ENCODE measurements around the gene SLC16A12. TPM values are rescaled to one million over a fixed set of nuclear protein-coding genes. Genes with fewer than 3 reads are reported as not detected.
"Not testable (repeated sequence)": the region's sequence is repeated elsewhere in the genome, so short reads cannot be mapped to it uniquely, and the experiment has no call there.

SLC16A12 gene
- total RNA-seq, 1 donor from 2014 or later, result 10.3 TPM

DNA sequence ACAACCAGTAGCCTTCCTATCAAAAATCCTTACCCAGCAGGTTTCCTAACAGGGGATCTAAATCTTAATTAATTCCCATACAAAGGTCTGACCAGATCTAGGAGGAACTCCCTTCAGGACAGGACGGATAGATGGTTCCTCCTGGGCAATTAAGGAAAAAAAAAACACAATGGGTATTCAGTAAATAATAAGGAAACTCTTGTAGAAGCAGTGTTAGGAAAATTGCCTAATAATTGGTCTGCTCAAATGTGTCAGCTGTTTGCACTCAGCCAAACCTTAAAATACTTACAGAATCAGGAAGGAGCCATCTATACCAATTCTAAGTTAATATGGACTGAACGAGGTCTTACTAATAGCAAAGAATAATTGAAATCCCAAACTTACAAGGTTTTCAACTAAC lies 124.3 kb downstream of the SLC16A12 start:
- intact Hi-C loops (cut with DNase I); ATAC-seq; DNase-seq (ENCODE audit: low spot score): not testable (repeated sequence)

DNA sequence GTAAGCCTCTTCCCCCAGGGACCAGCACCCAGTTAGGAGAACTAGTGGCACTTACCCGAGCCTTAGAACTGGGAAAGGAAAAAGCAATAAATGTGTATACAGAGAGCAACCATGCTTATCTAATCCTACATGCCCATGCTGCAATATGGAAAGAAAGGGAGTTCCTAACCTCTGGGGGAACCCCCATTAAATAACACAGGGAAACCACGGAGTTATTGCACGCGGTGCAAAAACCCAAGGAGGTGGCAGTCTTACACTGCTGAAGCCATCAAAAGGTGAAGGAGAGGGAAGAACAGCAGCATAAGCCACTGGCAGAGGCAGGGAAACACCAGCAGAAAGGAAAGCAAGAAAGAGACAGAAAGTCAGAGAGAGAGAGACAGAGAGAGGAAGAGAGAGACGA lies 124.8 kb downstream of the SLC16A12 start:
- DNase-seq (ENCODE audit: low spot score); intact Hi-C loops (cut with DNase I); ATAC-seq: not testable (repeated sequence)

DNA sequence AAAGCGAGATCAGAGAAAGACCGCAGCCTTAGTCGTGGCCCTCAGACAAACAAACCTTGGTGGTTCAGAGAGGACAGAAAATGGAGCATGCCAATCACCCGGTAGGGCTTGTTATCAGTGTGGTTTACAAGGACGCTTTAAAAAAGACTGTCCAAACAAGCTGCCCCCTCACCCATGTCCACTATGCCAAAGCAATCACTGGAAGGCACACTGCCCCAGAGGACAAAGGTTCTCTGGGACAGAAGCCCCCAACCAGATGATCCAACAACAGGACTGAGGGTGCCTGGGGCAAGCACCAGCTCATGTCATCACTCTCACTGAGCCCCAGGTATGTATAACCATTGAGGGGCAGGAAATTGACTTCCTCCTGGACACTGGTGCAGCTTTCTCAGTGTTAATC lies 126.1 kb downstream of the SLC16A12 start:
- DNase-seq (ENCODE audit: low spot score); ATAC-seq; intact Hi-C loops (cut with DNase I): not testable (repeated sequence)

DNA sequence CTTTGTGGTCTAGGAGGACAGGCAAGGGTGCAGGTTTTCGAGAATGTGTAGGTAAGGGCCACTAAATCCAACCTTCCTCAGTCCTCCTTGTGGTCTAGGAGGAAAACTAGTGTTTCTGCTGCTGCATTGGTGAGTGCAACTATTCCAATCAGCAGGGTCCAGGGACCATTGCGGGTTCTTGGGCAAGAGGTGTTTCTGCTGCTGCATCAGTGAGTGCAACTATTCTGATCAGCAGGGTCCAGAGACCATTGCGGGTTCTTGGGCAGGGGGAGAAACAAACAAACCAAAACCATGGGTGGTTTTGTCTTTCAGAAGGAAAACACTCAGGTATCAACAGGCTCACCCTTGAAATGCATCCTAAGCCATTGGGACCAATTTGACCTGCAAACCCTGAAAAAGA lies 127.6 kb downstream of the SLC16A12 start:
- DNase-seq (ENCODE audit: low spot score); intact Hi-C loops (cut with DNase I); ATAC-seq: not testable (repeated sequence)

DNA sequence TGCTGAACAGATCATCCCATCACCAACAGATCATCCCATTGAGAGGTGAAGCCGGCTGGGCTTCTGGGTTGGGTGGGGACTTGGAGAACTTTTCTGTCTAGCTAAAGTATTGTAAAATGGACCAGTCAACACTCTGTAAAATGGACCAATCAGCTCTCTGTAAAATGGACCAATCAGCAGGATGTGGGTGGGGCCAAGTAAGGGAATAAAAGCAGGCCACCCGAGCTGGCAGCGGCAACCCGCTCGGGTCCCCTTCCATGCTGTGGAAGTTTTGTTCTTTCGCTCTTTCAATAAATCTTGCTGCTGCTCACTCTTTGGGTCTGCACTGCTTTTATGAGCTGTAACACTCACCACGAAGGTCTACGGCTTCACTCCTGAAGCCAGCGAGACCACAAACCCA lies 129.2 kb downstream of the SLC16A12 start:
- DNase-seq (ENCODE audit: low spot score); intact Hi-C loops (cut with DNase I); ATAC-seq: not testable (repeated sequence)

DNA sequence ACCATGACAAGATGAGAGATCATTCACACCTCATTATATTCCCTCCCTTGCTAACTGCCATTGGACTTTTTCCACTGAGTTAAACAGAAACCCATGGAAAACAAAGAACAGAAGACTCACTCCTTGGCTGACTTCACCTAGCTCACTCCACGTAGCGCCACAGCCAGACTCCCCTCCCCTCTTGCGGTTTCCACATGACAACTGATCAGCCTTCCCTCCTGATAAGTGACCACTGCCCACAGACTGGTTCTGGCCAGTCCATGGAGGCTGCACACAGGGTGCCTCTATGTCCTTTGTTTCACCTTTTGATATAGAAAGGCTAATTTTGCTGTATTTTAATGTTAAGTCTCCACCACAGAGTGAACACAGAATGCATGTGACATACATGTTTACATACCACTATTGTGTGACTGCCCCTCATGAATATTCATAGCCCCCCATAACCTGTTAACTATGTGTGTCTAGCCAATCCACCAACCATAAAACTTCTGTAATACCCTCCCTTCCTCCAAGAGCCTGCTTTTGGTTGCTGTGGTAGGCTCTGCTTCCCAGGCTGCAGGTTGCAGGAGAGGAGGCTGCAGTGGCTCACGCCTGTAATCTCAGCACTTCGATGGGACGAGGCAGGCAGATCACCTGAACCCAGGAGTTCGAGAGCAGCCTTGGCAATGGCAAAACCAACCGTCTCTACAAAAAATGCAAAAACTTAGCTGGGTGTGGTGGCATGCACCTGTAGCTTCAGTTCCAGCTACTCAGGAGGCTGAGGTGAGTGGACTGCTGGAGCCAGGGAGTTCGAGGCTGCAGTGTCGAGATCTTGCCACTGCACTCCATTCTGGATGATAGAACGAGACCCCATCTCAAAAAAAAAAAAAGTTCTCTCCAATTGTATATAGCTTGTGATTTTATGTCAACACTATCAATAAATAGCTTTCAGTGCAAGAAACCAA lies 131.0 kb downstream of the SLC16A12 start:
- ATAC-seq (no peak), DNase-seq (ENCODE audit: low spot score) (no peak)
- intact Hi-C loops (cut with DNase I), result no loop called here

DNA sequence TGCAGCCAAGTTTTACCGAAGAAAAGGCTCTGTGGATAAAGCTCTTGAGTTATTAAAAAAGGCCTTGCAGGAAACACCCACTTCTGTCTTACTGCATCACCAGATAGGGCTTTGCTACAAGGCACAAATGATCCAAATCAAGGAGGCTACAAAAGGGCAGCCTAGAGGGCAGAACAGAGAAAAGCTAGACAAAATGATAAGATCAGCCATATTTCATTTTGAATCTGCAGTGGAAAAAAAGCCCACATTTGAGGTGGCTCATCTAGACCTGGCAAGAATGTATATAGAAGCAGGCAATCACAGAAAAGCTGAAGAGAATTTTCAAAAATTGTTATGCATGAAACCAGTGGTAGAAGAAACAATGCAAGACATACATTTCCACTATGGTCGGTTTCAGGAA lies 132.4 kb downstream of the SLC16A12 start:
- intact Hi-C loops (cut with DNase I), result no loop called here
- ATAC-seq (no peak), DNase-seq (ENCODE audit: low spot score) (no peak)

DNA sequence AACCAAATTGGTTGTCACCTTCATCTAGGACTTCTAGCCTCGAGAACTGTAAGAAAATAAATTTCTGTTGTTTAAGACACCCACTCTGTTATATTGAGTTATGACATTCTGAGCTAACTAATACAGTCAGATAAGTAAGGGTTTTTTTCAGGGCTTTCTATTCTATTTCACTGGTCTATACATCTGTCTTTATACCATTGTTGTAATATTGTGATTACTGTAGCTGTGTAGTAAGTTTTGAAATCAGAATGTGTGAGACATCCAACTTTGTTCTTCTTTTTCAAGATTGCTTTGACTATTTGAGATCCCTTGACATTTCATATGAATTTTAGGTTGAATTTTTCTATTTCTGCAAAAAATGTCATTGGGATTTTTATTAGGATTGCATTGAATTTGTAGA lies 135.4 kb downstream of the SLC16A12 start:
- intact Hi-C loops (cut with DNase I), result no loop called here
- DNase-seq (ENCODE audit: low spot score) (no peak), ATAC-seq (no peak)

DNA sequence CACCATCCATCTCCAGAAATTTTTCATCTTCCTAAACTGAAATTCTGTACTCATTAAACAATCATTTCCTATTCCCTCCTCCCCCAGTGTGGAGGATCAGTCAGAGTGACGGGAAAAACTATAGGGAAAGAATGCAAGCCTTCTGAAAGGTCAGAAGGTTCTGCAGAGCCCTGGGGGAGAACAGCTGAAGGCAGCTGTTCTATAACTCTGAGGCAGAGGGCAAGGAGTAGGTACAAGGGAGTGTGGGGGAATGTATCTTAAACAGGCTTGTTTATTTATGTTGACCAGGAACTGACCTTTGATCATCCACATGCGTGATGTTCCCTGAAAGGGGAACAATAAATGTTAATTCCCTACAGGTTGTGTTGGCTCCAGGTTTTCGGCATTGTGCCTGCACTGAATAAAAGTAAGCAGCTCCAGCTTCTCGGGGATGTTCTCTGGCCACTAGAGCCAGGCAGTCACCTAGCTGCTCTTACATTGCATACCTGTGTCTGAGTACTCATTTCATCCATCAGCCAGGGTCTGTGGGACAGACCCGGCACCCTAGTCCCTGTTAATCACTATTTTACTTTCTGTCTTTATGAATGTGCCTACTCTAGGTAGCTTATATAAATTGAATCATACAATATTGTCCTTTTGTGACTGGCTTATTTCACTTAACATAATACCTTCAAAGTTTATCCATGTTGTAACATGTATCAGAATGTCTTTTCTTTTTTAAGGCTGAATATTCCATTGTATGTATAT lies 137.2 kb downstream of the SLC16A12 start:
- DNase-seq (ENCODE audit: low spot score), result no peak
- no peak for ATAC-seq
- intact Hi-C loops (cut with DNase I), result no loop called here

DNA sequence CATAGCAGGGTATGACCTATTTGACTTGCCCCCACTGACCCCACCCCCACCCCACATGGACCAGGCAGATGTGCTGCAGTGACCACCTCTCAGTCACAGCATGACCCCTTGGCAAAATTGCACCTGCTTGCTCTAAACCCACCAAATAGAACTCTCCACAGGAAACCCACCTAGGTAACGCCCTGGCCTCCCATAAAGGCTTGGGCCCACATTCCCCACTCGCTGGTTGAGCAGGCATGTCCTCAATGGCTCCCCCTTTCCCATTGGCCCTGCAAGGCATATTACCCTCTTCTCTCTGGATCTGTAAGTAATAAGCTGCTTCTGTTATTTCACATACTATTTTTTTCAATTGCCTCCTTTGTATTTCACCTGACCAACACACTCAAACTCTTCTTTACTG lies 140.3 kb downstream of the SLC16A12 start:
- ATAC-seq (no peak), DNase-seq (ENCODE audit: low spot score) (no peak)
- intact Hi-C loops (cut with DNase I), result no loop called here

DNA sequence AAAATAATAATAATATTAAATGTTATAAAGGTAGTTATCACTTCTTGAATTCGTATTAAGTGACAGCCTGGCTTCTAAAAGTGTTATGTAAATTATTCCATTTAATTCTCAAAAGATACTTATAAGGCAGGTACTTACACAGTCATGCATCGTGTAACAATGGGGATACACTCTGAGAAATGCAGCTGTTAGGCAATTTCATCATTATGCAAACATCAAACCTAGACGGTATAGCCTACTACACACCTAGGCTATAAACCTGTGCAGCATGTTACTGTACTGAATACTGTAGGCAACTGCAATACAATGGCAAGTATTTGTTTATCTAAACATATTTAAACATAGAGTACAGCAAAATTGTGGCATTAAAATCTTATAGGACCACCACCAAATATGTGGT lies 141.5 kb downstream of the SLC16A12 start:
- ATAC-seq (no peak), DNase-seq (ENCODE audit: low spot score) (no peak)
- intact Hi-C loops (cut with DNase I), result no loop called here

DNA sequence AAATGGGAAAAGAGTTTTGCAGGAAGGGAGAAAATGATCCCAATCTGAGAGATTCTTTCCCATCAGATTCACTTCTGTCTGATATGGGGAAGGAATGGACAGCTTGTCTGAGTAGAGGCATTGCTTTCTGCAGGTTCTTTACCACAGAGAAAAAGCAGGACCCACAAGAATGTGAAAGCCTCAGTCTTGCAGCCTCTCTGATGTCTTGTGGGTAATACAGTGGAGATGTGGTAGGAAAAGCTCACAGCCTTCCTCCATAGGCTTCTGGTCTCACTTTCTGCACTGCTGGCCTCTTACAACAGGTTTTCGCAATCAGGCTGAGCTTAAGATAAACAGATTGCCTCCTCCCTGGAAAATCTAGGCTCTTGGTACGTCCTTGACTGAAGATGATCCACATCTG lies 142.4 kb downstream of the SLC16A12 start:
- peak; percentile 83 for ATAC-seq
- intact Hi-C loops (cut with DNase I), result no loop called here
- DNase-seq (ENCODE audit: low spot score), result no peak

DNA sequence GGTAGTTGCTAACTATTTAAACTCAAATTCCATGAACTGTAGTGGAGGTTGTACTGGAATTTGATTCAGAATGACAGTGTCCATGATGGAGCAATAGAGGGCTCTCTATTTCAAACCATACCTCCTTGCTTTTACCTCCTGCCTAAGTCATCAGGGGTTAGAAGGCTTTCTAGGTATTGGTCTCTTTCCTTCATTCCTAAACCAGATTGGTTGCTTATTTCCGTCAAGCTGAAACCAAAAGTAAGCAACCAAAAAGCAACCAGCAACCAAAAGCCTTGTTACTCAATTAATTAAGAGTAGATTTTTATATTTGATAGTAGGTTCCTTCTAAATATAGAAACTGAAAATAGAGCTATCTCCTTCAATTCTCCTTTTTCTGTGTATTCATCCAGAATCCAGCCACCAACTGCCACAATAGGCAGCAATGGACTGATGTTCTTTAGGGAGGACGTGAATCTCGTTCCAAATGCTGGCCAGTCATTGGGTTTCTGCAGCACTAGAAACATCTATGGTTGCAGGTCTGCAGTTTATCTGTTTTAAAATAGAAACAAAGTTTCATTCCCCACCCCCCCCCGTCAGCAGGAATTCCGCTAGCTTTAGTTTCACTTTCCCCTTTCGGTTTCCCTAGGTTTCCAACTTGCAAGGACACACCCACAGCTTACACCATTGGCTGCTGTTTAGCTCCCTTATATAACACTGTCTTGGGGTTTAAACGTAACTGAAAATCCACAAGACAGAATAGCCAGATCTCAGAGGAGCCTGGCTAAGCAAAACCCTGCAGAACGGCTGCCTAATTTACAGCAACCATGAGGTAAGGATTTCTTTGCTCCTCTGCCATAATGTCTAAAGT lies 143.3 kb downstream of the SLC16A12 start, which contains the start of gene IFIT1:
Gene IFIT1 (plus strand): TSS at position 717 of the 850 bp plus-strand sequence. CDS start 90 bp downstream, at position 807.
- DNase-seq (ENCODE audit: low spot score), result no peak
- peak; percentile 96 for ATAC-seq
- intact Hi-C loops (cut with DNase I), result no loop called here

DNA sequence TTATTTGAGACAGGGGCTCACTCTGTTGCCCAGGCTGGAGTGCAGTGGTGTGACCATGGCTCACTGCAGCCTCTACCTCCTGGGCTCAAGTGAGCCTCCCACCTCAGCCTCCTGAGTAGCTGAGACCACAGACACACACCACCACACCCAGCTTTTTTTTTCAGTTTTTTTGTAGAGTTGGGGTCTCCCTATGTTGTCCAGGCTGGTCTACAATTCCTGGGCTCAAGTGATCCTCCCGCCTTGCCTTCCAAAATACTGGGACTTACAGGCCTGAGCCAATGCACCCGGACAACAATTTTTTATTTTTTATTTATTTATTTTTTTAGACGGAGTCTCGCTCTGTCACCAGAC lies 144.2 kb downstream of the SLC16A12 start:
- ATAC-seq; intact Hi-C loops (cut with DNase I); DNase-seq (ENCODE audit: low spot score): not testable (repeated sequence)

DNA sequence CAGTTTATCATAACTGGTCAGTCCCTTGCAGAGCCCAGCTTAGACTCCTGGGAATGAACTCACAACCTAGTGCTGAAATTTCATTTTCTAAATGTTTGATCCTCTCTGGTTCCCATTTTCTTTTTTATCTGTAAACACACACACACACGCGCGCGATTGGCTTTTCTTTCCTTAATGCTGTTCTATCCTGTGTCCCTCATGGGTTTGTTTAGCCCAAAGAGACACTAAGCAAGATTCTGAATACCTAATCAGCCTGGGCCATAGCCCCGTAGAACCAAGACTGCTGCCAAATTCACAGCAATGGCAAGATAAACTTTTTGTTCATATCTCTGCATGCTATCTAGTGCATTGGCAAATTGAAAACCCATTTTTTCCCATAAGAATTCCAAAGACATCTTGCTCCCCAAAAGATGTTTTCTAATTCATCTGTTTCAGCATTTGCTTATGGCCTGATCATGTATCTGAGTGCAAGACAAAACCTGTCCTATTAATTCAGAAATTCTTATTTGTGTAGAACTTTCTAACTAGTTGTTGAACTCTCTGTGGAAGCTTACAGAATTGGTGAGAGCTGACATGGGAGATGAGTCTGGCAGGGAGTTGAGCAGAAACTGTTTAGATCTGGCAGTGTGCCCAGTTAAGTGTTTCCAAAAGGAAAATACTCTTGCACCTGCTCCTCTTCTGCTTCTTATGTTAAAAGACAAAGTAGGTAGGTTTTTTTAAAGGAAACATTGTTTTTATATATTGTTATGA lies 144.7 kb downstream of the SLC16A12 start:
- intact Hi-C loops (cut with DNase I), result no loop called here
- ATAC-seq (no peak), DNase-seq (ENCODE audit: low spot score) (no peak)

DNA sequence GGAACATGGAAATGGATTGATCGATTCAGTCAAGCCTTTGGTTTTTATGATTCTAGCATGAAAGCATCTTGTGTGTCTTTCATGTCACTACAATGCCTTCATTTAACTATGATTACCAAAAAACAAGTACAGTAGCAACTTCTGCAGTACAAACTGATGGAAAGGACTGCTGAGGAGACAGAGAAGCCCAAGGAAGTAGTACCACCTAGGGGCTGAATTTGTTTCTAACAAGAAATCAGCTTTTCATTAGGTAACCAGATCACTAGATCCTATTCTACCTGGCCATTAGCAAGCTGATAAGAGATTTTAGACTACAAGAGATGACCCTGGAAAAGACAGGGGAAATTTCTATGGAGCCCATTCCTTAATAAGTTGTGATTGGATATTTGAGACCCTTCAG lies 146.1 kb downstream of the SLC16A12 start:
- DNase-seq (ENCODE audit: low spot score), result no peak
- intact Hi-C loops (cut with DNase I), result no loop called here
- ATAC-seq, result peak; percentile 41

DNA sequence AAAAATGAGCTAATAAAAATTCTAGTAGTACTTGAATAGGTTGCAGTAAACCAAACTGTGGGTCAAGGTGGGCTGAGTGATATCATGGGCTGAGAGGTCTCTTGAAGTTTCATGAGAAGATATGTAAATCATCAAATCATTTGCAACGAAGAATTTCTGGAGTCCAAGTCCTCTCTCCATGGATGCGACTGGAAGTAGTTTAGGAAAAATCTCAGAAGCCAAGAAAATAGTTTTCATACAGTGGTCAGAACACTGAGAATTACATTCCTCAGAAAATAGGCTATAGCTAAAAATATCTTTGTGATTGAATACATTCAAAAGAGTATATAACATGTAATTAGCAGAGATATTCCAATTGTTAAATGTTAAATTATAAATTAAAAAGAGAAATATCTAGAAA lies 146.6 kb downstream of the SLC16A12 start:
- no peak for ATAC-seq
- intact Hi-C loops (cut with DNase I), result no loop called here
- no peak for DNase-seq (ENCODE audit: low spot score)
